ENCODE measurements around the gene GGA2.
A peak's percentile ranks its signal among the peaks of the same experiment; 100 is the strongest.
"Not testable (repeated sequence)": the region's sequence is repeated elsewhere in the genome, so short reads cannot be mapped to it uniquely, and the experiment has no call there.

The GGA2 gene

GRCh38 chr16:23510164-23510914 is at the start of gene GGA2:
Gene GGA2, minus strand, starts transcription at chr16:23510494. Its CDS starts 83 bp downstream, at chr16:23510411.
- DNase-seq, result peak; percentile 50

GRCh38 chr16:23557779-23558702 is 47.7 kb upstream of the GGA2 start:
- no peak for DNase-seq

GRCh38 chr16:23556881-23557778 is 46.8 kb upstream of the GGA2 start, which contains the start of the genes EARS2 and UBFD1:
Gene EARS2, minus strand, starts transcription at chr16:23557350. Its CDS starts 7 bp downstream, at chr16:23557343.
Gene UBFD1, plus strand, starts transcription at chr16:23557727. Its CDS starts 16 bp downstream, at chr16:23557743.
- peak; percentile 99 for DNase-seq

GRCh38 chr16:23554536-23554935 is 44.2 kb upstream of the GGA2 start:
- no peak for DNase-seq

- no peak for DNase-seq
These were observed 41.9 kb upstream of the GGA2 start for GRCh38 chr16:23552161-23552560.

GRCh38 chr16:23549938-23550337 is 39.6 kb upstream of the GGA2 start:
- DNase-seq, result no peak

- no peak for DNase-seq
These were observed 34.1 kb upstream of the GGA2 start for GRCh38 chr16:23544436-23544835.

- not testable (repeated sequence) for DNase-seq
These were observed 30.5 kb upstream of the GGA2 start for GRCh38 chr16:23540817-23541178.

- DNase-seq, result no peak
These were observed 29.9 kb upstream of the GGA2 start for GRCh38 chr16:23539984-23540816.

- no peak for DNase-seq
These were observed 28.6 kb upstream of the GGA2 start for GRCh38 chr16:23538919-23539278.

GRCh38 chr16:23537390-23537789 is 27.1 kb upstream of the GGA2 start:
- no peak for DNase-seq

- no peak for DNase-seq
These were observed 25.6 kb upstream of the GGA2 start for GRCh38 chr16:23535901-23536300.

- DNase-seq, result no peak
These were observed 24.9 kb upstream of the GGA2 start for GRCh38 chr16:23534868-23535860.

- no peak for DNase-seq
These were observed 22.2 kb upstream of the GGA2 start for GRCh38 chr16:23532448-23532847.

GRCh38 chr16:23530062-23530461 is 19.8 kb upstream of the GGA2 start:
- no peak for DNase-seq

- DNase-seq, result no peak
These were observed 18.5 kb upstream of the GGA2 start for GRCh38 chr16:23528644-23529310.

- DNase-seq, result no peak
These were observed 17.8 kb upstream of the GGA2 start for GRCh38 chr16:23527961-23528643.

- DNase-seq, result no peak
These were observed 14.6 kb upstream of the GGA2 start for GRCh38 chr16:23524886-23525285.

GRCh38 chr16:23523876-23524385 is 13.6 kb upstream of the GGA2 start:
- no peak for DNase-seq

All from NCI-H526 treated with DMSO at 0.1 percent for 48 hours (cell line).